Endothelial cell of umbilical vein (primary cell): ENCODE results near the gene UBE2F. TPM values are rescaled to one million over a fixed set of nuclear protein-coding genes. Genes with fewer than 3 reads are reported as not detected.

Experiments used
- BruUV-seq: library from RNA; stranded (reverse); fragments of 400-500 nt; replicated peaks from 2 replicates; lab custom pipeline; 2021; lab: Mats Ljungman, UMichigan
- CTCF ChIA-PET: fragments of 300-600, 350-600 bp; sonication (Branson Sonifier 250); formaldehyde crosslinking; loops from one replicate; lab custom pipeline; 2021; ENCODE audit warnings: antibody characterized with exemption, inconsistent platforms; lab: Charles Lee
- POLR2A ChIA-PET: fragments of 300-600, 350-600 bp; sonication (Branson Sonifier 250); formaldehyde crosslinking; loops from one replicate; lab custom pipeline; 2021; ENCODE audit warnings: antibody characterized with exemption, inconsistent platforms; lab: Charles Lee
- DNase-seq: peaks from one replicate; pipeline ENCODE4 v3.0.0-alpha.2; 2011; ENCODE audit warnings: low read depth, low spot score
- FAIRE-seq: peaks from 2 replicates; lab custom pipeline; 2011; peaks lifted over from hg19 to GRCh38; lab: Jason Lieb, UNC
- H2AFZ ChIP-seq: 2 replicates; pipeline ENCODE4 v1.6.0; 2012; ENCODE audit warnings: low read depth, low read length, control low read depth, inconsistent platforms
- H3K27ac ChIP-seq: 2 replicates; pipeline ENCODE4 v1.5.1; 2011; ENCODE audit warnings: low read depth, mild to moderate bottlenecking, control low read depth, low read length, moderate library complexity; ENCODE audit not compliant: insufficient read depth
- H3K27me3 ChIP-seq, 2 experiments: 2 replicates each; pipeline versions ENCODE4 v1.6.0 to v1.6.1; 2011; ENCODE audit warnings: low read length in 2 of 2, mixed read lengths in 1 of 2; ENCODE audit not compliant: control insufficient read depth in 2 of 2, insufficient read depth in 2 of 2
- H3K36me3 ChIP-seq, 2 experiments: 2 replicates in 1 of 2; 3 replicates in 1 of 2; pipeline ENCODE4 v1.5.1; 2011; ENCODE audit warnings: low read length in 2 of 2, mild to moderate bottlenecking in 1 of 2, moderate library complexity in 1 of 2; ENCODE audit not compliant: control insufficient read depth in 2 of 2, insufficient read depth in 2 of 2; ENCODE audit errors: extremely low read depth in 1 of 2
- H3K4me1 ChIP-seq: 3 replicates; pipeline ENCODE4 v1.5.1; 2011; ENCODE audit warnings: mild to moderate bottlenecking, low read length; ENCODE audit not compliant: control insufficient read depth, insufficient read depth; ENCODE audit errors: extremely low read depth
- H3K4me2 ChIP-seq: 2 replicates; pipeline ENCODE4 v1.6.1; 2011; ENCODE audit warnings: low read length, control low read depth, mixed read lengths; ENCODE audit not compliant: insufficient read depth
- H3K4me3 ChIP-seq, 3 experiments: fragments of 200-600 bp in 1 of 3; sonication (generic), shearing (Covaris generic) in 1 of 3; replicated peaks in 1 of 3; 2 replicates each; pipeline ENCODE4 v1.5.1; 2011 to 2016; ENCODE audit warnings: control low read depth in 3 of 3, low read length in 3 of 3, mild to moderate bottlenecking in 2 of 3, inconsistent platforms in 1 of 3, low read depth in 1 of 3, moderate library complexity in 1 of 3; ENCODE audit not compliant: insufficient read depth in 1 of 3
- H3K79me2 ChIP-seq: 2 replicates; pipeline ENCODE4 v1.6.0; 2012; ENCODE audit warnings: low read length, inconsistent platforms; ENCODE audit not compliant: control insufficient read depth, insufficient read depth
- H3K9ac ChIP-seq: replicated peaks from 2 replicates; pipeline ENCODE3; 2011; ENCODE audit warnings: low read length, control low read depth; ENCODE audit not compliant: insufficient read depth; ENCODE audit errors: extremely low read depth
- H3K9me1 ChIP-seq: replicated peaks from 3 replicates; pipeline ENCODE4 v1.6.0; 2011; ENCODE audit warnings: mild to moderate bottlenecking, low read length; ENCODE audit not compliant: control insufficient read depth, insufficient read depth; ENCODE audit errors: extremely low read depth
- H3K9me3 ChIP-seq: replicated peaks from 2 replicates; pipeline ENCODE4 v1.5.1; 2012; ENCODE audit warnings: low read length, inconsistent platforms; ENCODE audit not compliant: control insufficient read depth, insufficient read depth
- H4K20me1 ChIP-seq: replicated peaks from 2 replicates; pipeline ENCODE3; 2011; ENCODE audit warnings: mild to moderate bottlenecking, low read length; ENCODE audit not compliant: control insufficient read depth, insufficient read depth; ENCODE audit errors: extremely low read depth
- EZH2 ChIP-seq: IDR thresholded peaks from 2 replicates; pipeline ENCODE4 v1.6.1; 2012; ENCODE audit warnings: borderline replicate concordance, low read depth, mild to moderate bottlenecking, moderate library complexity, low read length, inconsistent platforms; ENCODE audit not compliant: severe bottlenecking
- FOS ChIP-seq: IDR thresholded peaks from 2 replicates; pipeline ENCODE4 v1.6.1; 2011; ENCODE audit warnings: mild to moderate bottlenecking, low read length, moderate library complexity, borderline replicate concordance; ENCODE audit not compliant: insufficient read depth
- GATA2 ChIP-seq: IDR thresholded peaks from 2 replicates; pipeline ENCODE4 v1.7.0; 2011; ENCODE audit warnings: low read depth, mild to moderate bottlenecking, moderate library complexity, mixed read lengths, low read length; ENCODE audit not compliant: insufficient read length, insufficient read depth
- JUN ChIP-seq: IDR thresholded peaks from 2 replicates; pipeline ENCODE4 v1.6.1; 2011; ENCODE audit warnings: borderline replicate concordance, low read depth; ENCODE audit not compliant: insufficient read length, insufficient read depth
- MYC ChIP-seq: IDR thresholded peaks from one replicate; pipeline ENCODE4 v1.6.1; 2011; ENCODE audit warnings: mild to moderate bottlenecking, low read depth, low read length
- POLR2A ChIP-seq: IDR thresholded peaks from 2 replicates; pipeline ENCODE4 v1.6.1; 2012; ENCODE audit warnings: low read depth, mild to moderate bottlenecking, control low read depth, low read length
- POLR2AphosphoS5 ChIP-seq: IDR thresholded peaks from 2 replicates; pipeline ENCODE4 v1.6.1; 2012; ENCODE audit warnings: low read depth, mild to moderate bottlenecking, control low read depth, low read length, moderate library complexity; ENCODE audit not compliant: insufficient read depth
- dilution Hi-C: fragments of 300-500 bp; cut with MboI; formaldehyde crosslinking; loops from one replicate; pipeline ENCODE4 v1.15.0; 2019; ENCODE audit warnings: low sequenced_read_pairs; ENCODE audit not compliant: extremely low pct_ligation_motif_present
- intact Hi-C: fragments of 100-400 bp; cut with micrococcal nuclease; formaldehyde crosslinking; loops from one replicate; pipeline ENCODE4 v1.10.0; 2022
- polyA plus RNA-seq, 4 experiments: library from polyadenylated mRNA; depleted of rRNA in 3 of 4; stranded (reverse) in 3 of 4; unstranded in 1 of 4; fragments of >200 nt; gene quantifications; 2 replicates each; pipeline versions ENCODE4 v1.2.1 to v1.2.3, GENCODE V29; 2011 to 2012; ENCODE audit warnings: missing spikeins in 1 of 4
- total RNA-seq: library from RNA; stranded (reverse); gene quantifications from 2 replicates; pipeline ENCODE4 v1.2.3, GENCODE V29; 2021
- TF ChIP-seq, protein P1 (sequence below), 2 donors: IDR thresholded peaks; 1 replicate in 1 of 2; 2 replicates in 1 of 2; pipeline ENCODE4 v1.5.1; 2011; ENCODE audit warnings: low read length in 2 of 2, mild to moderate bottlenecking in 2 of 2, moderate library complexity in 2 of 2, control low read depth in 1 of 2, inconsistent platforms in 1 of 2, low read depth in 1 of 2; ENCODE audit not compliant: insufficient read depth in 1 of 2; ENCODE audit errors: extremely low read depth in 1 of 2
- TF ChIP-seq, protein P2 (sequence below): IDR thresholded peaks from 2 replicates; pipeline ENCODE4 v1.6.1; 2011; ENCODE audit not compliant: insufficient read depth, insufficient read length

Gene UBE2F
- total and polyA plus RNA-seq, 2 donors (not counting 3 experiments of a cell fraction or from before 2014, with no cell fraction given): 42.3 to 45.6 TPM

DNA sequence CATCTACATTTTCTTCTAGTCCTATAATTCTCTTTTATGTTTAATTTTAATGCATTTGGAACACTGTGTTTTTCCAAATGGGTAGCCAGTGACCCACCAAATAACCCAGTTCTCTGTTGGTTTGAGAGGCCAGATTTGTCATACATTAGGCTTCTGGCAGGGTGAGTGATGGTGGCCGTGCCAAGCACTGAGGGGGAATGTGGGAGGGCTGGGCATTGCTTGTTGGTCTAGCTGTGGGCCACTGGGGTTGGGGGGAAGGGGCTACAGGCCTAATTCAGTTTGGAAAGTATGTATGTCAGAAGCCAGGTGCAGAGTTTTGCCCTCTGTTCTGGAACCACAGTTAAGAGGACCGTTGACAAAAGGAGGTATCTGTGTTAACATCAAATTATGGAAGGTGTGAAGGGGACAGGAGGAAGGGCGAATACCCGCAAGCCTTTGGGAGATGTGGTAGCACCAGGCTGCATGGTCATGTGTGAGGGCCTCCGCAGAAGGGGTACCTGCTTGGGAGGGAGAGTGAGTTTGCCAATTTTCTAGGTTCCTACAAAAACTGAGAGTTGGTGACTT, 55.9 kb downstream of the UBE2F start:
- TF ChIP-seq EZH2: no peak
- TF ChIP-seq POLR2AphosphoS5: no peak
- TF ChIP-seq GATA2: no peak
- TF ChIP-seq JUN: no peak
- TF ChIP-seq MYC: no peak
- TF ChIP-seq POLR2A: no peak
- no peak for TF ChIP-seq FOS
- TF ChIP-seq, protein P1, sequence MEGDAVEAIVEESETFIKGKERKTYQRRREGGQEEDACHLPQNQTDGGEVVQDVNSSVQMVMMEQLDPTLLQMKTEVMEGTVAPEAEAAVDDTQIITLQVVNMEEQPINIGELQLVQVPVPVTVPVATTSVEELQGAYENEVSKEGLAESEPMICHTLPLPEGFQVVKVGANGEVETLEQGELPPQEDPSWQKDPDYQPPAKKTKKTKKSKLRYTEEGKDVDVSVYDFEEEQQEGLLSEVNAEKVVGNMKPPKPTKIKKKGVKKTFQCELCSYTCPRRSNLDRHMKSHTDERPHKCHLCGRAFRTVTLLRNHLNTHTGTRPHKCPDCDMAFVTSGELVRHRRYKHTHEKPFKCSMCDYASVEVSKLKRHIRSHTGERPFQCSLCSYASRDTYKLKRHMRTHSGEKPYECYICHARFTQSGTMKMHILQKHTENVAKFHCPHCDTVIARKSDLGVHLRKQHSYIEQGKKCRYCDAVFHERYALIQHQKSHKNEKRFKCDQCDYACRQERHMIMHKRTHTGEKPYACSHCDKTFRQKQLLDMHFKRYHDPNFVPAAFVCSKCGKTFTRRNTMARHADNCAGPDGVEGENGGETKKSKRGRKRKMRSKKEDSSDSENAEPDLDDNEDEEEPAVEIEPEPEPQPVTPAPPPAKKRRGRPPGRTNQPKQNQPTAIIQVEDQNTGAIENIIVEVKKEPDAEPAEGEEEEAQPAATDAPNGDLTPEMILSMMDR (IDR thresholded peaks at IDR 0.05; ENCODE audit: extremely low read depth in 1 of 2, insufficient read depth in 1 of 2, low read depth in 1 of 2, low read length in 2 of 2): no peak
- TF ChIP-seq, protein P2, sequence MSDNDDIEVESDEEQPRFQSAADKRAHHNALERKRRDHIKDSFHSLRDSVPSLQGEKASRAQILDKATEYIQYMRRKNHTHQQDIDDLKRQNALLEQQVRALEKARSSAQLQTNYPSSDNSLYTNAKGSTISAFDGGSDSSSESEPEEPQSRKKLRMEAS: no peak
- intact Hi-C loops: no loop called here
- no peaks in the 10 kb centered on the region for H4K20me1 ChIP-seq

More for the DNA sequence above, 55.9 kb downstream of the UBE2F start:
- no peaks in the 10 kb centered on the region for H3K4me1 ChIP-seq
- H3K9me3 ChIP-seq: no peaks in the 10 kb centered on the region
- DNase-seq: no peak
- no peaks in the 10 kb centered on the region for H3K9me1 ChIP-seq
- H3K79me2 ChIP-seq: no peaks in the 10 kb centered on the region
- dilution Hi-C loops: no loop called here
- FAIRE-seq: no peak
- H3K36me3 ChIP-seq: peaks cover under 1 to 4% of the 10 kb centered on the region in 2 experiments
- no peak overlapping the region for H3K9ac ChIP-seq
- BruUV-seq: no TSS peak
- no peak overlapping the region for H3K4me3 ChIP-seq
- H3K4me2 ChIP-seq: no peak overlapping the region
- no peak overlapping the region for H2AFZ ChIP-seq
- POLR2A ChIA-PET: no interaction called here
- CTCF ChIA-PET: no interaction called here
- no peaks in the 10 kb centered on the region for H3K27me3 ChIP-seq
- no peak overlapping the region for H3K27ac ChIP-seq
